CD4-positive, alpha-beta memory T cell (primary cell): ENCODE data around the gene MRPL49. TPM values are rescaled to one million over a fixed set of nuclear protein-coding genes. Genes with fewer than 3 reads are reported as not detected.

ENCODE experiments used
- CTCF ChIA-PET: fragments of 350-600 bp; sonication (Branson Sonifier 250); formaldehyde crosslinking; loops from one replicate; lab custom pipeline; 2021; ENCODE audit warnings: inconsistent platforms; ENCODE audit not compliant: partially characterized antibody; lab: Charles Lee
- POLR2A ChIA-PET: fragments of 350-600 bp; sonication (Branson Sonifier 250); formaldehyde crosslinking; loops from one replicate; lab custom pipeline; 2021; ENCODE audit not compliant: partially characterized antibody; lab: Charles Lee
- DNase-seq, 5 donors: peaks; one replicate each; pipeline versions ENCODE4 v3.0.0 to v3.0.0-alpha.2; 2020 to 2022; ENCODE audit warnings: mixed read lengths in 1 of 5
- H3K27ac ChIP-seq: one replicate; pipeline ENCODE4 v1.7.0; 2013; ENCODE audit warnings: low read depth, low read length
- H3K27me3 ChIP-seq: 2 replicates; pipeline ENCODE4 v1.7.0; 2013; ENCODE audit warnings: mild to moderate bottlenecking, low read length, moderate library complexity; ENCODE audit not compliant: insufficient read depth
- H3K36me3 ChIP-seq: 2 replicates; pipeline ENCODE4 v1.7.0; 2013; ENCODE audit warnings: mild to moderate bottlenecking, low read length, moderate library complexity; ENCODE audit not compliant: insufficient read depth
- H3K4me1 ChIP-seq: 2 replicates; pipeline ENCODE4 v1.7.0; 2013; ENCODE audit warnings: mild to moderate bottlenecking, low read length, moderate library complexity; ENCODE audit not compliant: insufficient read depth
- H3K4me3 ChIP-seq, 2 donors: one replicate each; pipeline ENCODE4 v1.7.0; 2013; ENCODE audit warnings: low read length in 2 of 2, mild to moderate bottlenecking in 1 of 2
- H3K9me3 ChIP-seq, 2 donors: one replicate each; pipeline ENCODE4 v1.7.0; 2013; ENCODE audit warnings: low read length in 2 of 2, control low read depth in 1 of 2; ENCODE audit not compliant: control insufficient read depth in 1 of 2
- H3K27ac Mint-ChIP-seq, 7 donors: one replicate each; pipeline ENCODE4 v1.8.0; 2020 to 2021; ENCODE audit warnings: mixed read lengths in 7 of 7, mild to moderate bottlenecking in 6 of 7, inconsistent platforms in 3 of 7, moderate library complexity in 3 of 7
- H3K27me3 Mint-ChIP-seq, 2 donors: one replicate each; pipeline ENCODE4 v1.8.0; 2020 to 2021; ENCODE audit warnings: mixed read lengths in 2 of 2
- H3K36me3 Mint-ChIP-seq, 2 donors: one replicate each; pipeline ENCODE4 v1.8.0; 2020 to 2021; ENCODE audit warnings: mixed read lengths in 2 of 2, inconsistent platforms in 1 of 2, mild to moderate bottlenecking in 1 of 2
- H3K4me1 Mint-ChIP-seq, 4 donors: one replicate each; pipeline ENCODE4 v1.8.0; 2020 to 2021; ENCODE audit warnings: mixed read lengths in 4 of 4, mild to moderate bottlenecking in 1 of 4
- H3K4me3 Mint-ChIP-seq, 8 donors: one replicate each; pipeline ENCODE4 v1.8.0; 2020 to 2021; ENCODE audit warnings: mixed read lengths in 8 of 8, mild to moderate bottlenecking in 7 of 8, moderate library complexity in 6 of 8, inconsistent platforms in 3 of 8
- H3K9me3 Mint-ChIP-seq, 8 donors: one replicate each; pipeline ENCODE4 v1.8.0; 2020 to 2021; ENCODE audit warnings: mixed read lengths in 8 of 8, mild to moderate bottlenecking in 5 of 8, inconsistent platforms in 3 of 8, moderate library complexity in 1 of 8
- intact Hi-C: fragments of 100-400 bp; cut with micrococcal nuclease; formaldehyde crosslinking; loops from one replicate; pipeline ENCODE4 v1.15.1; 2023
- polyA plus RNA-seq, 2 donors: library from polyadenylated mRNA; unstranded; fragments of 300-500 nt; fragmentation: Illumina TruSeq; gene quantifications; one replicate each; pipeline ENCODE4 v1.2.3, GENCODE V29; 2021
- total RNA-seq, 2 experiments: library from RNA; stranded (reverse); gene quantifications; one replicate each; pipeline ENCODE4 v1.2.3, GENCODE V29; 2021

The MRPL49 gene
- total and polyA plus RNA-seq, 4 experiments from 2014 or later: 59.6 to 118 (median 70.9) TPM

- Mint-ChIP-seq H3K9me3 (peaks cover 0 to 4% (median 0%) of the 10 kb centered on the region in 8 donors), H3K27ac (peak within 1 kb of the TSS; percentile 97 to 99 (median 98)), H3K4me1 (peaks cover 9 to 42% (median 26%) of the 10 kb centered on the region in 4 donors), H3K36me3 (peaks cover 20 to 24% of the 10 kb centered on the region in 2 donors), H3K27me3 (no peaks in the 10 kb centered on the region), H3K4me3 (peak within 1 kb of the TSS; percentile 92 to 96 (median 94))
- Histone ChIP-seq H3K27ac (peak within 1 kb of the TSS; percentile 94), H3K4me3 (peak within 1 kb of the TSS; percentile 74 to 75), H3K27me3 (no peaks in the 10 kb centered on the region), H3K9me3 (no peaks in the 10 kb centered on the region), H3K4me1 (peaks cover 25% of the 10 kb centered on the region), H3K36me3 (peaks cover 30% of the 10 kb centered on the region)
- intact Hi-C loops: loop anchor here (1.0 kb wide), 8 partner anchors 12 to 306 kb away; partner anchors contain the start of genes FAU, MRPL49, PPP2R5B and SF1
- ChIA-PET CTCF (interaction anchor here (1.1 to 1.5 kb wide), 6 partner anchors 11 to 71 kb away, joined by 3 to 5 read pairs (median 4); partner anchors contain the start of genes ARL2 and ZNHIT2), POLR2A (interaction anchor here (0.7 to 2.4 kb wide), 8 partner anchors 10 to 196 kb away, joined by 3 to 16 read pairs (median 6); partner anchors contain the start of genes FAU, MRPL49, SAC3D1 and VPS51)
- DNase-seq: peak; percentile 94 to 98 (median 97)
Observed at GRCh38 chr11:65083834-65084597, 38.1 kb upstream of the MRPL49 start, which contains the start of the genes CDCA5 and ZFPL1. Gene CDCA5 (minus strand): TSS chr11:65084040. CDS start chr11:65083978, 62 bp downstream. Gene ZFPL1 (plus strand): TSS chr11:65084222. CDS start chr11:65084699, 477 bp downstream.

- Mint-ChIP-seq H3K27me3 (no peaks in the 10 kb centered on the region), H3K9me3 (peaks cover 0 to 4% (median 0%) of the 10 kb centered on the region in 8 donors)
- CTCF ChIA-PET: interaction anchor here (1.0 to 1.8 kb wide), 8 partner anchors 10 to 70 kb away, joined by 3 to 9 read pairs (median 4); partner anchors contain the start of genes ARL2 and SAC3D1
Observed at GRCh38 chr11:65084598-65085375, 37.3 kb upstream of the MRPL49 start.

GRCh38 chr11:65085446-65085845, 36.7 kb upstream of the MRPL49 start:
- Mint-ChIP-seq H3K4me3 (peak overlapping the region; percentile 22 to 96 (median 94)), H3K4me1 (peaks cover 9 to 42% (median 25%) of the 10 kb centered on the region in 4 donors)

More at GRCh38 chr11:65084598-65085375, 37.3 kb upstream of the MRPL49 start:
- Histone ChIP-seq H3K4me1 (peaks cover 24% of the 10 kb centered on the region), H3K27me3 (no peaks in the 10 kb centered on the region), H3K36me3 (peaks cover 37% of the 10 kb centered on the region), H3K4me3 (peak overlapping the region; percentile 50 to 75), H3K27ac (peak overlapping the region; percentile 94), H3K9me3 (no peaks in the 10 kb centered on the region)
- Mint-ChIP-seq H3K4me1 (peaks cover 9 to 42% (median 25%) of the 10 kb centered on the region in 4 donors), H3K4me3 (peak overlapping the region; percentile 92 to 96 (median 94)), H3K27ac (peak overlapping the region; percentile 97 to 99 (median 98)), H3K36me3 (peaks cover 28 to 29% of the 10 kb centered on the region in 2 donors)
- no peak for DNase-seq
- intact Hi-C loops: loop anchor here (1.0 kb wide), 8 partner anchors 12 to 306 kb away; partner anchors contain the start of genes FAU, MRPL49, PPP2R5B and SF1
- POLR2A ChIA-PET: interaction anchor here (0.8 to 3.0 kb wide), 7 partner anchors 9 to 37 kb away, joined by 3 to 17 read pairs (median 4); partner anchors contain the start of genes FAU, MRPL49, TM7SF2 and VPS51

GRCh38 chr11:65086809-65087208, 35.3 kb upstream of the MRPL49 start:
- POLR2A ChIA-PET: interaction anchor here (1.0 to 3.0 kb wide), 5 partner anchors 10 to 35 kb away, joined by 3 to 17 read pairs (median 14); partner anchors contain the start of genes FAU, MRPL49, TM7SF2 and VPS51
- intact Hi-C loops: no loop called here
- H3K27me3 ChIP-seq: no peaks in the 10 kb centered on the region
- peaks cover 38% of the 10 kb centered on the region for H3K36me3 ChIP-seq
- CTCF ChIA-PET: interaction anchor here (1.5 kb wide), 1 partner anchor 13 kb away, joined by 4 read pairs; no protein-coding TSS in a partner anchor
- Mint-ChIP-seq H3K27me3 (no peaks in the 10 kb centered on the region), H3K4me1 (peaks cover 9 to 37% (median 25%) of the 10 kb centered on the region in 4 donors), H3K9me3 (peaks cover 0 to 4% (median 0%) of the 10 kb centered on the region in 8 donors), H3K4me3 (peak overlapping the region in 1 of 8 donors; percentile 49), H3K36me3 (peaks cover 28 to 29% of the 10 kb centered on the region in 2 donors), H3K27ac (no peak overlapping the region)
- DNase-seq: no peak
- no peak overlapping the region for H3K27ac ChIP-seq
- no peaks in the 10 kb centered on the region for H3K9me3 ChIP-seq
- no peak overlapping the region for H3K4me3 ChIP-seq
- H3K4me1 ChIP-seq: peaks cover 24% of the 10 kb centered on the region

More at GRCh38 chr11:65085446-65085845, 36.7 kb upstream of the MRPL49 start:
- POLR2A ChIA-PET: interaction anchor here (0.6 to 3.0 kb wide), 8 partner anchors 9 to 46 kb away, joined by 3 to 17 read pairs (median 4); partner anchors contain the start of genes FAU, MRPL49, TM7SF2 and VPS51
- H3K4me3 ChIP-seq: no peak overlapping the region
- H3K36me3 Mint-ChIP-seq: peaks cover 28 to 29% of the 10 kb centered on the region in 2 donors
- intact Hi-C loops: no loop called here
- no peak overlapping the region for H3K27ac ChIP-seq
- DNase-seq: no peak
- H3K4me1 ChIP-seq: peaks cover 24% of the 10 kb centered on the region
- CTCF ChIA-PET: interaction anchor here (1.0 to 1.8 kb wide), 8 partner anchors 9 to 71 kb away, joined by 3 to 9 read pairs (median 4); partner anchors contain the start of genes ARL2 and SAC3D1
- H3K27me3 Mint-ChIP-seq: no peaks in the 10 kb centered on the region
- peaks cover 38% of the 10 kb centered on the region for H3K36me3 ChIP-seq
- peak overlapping the region; percentile 97 to 99 (median 98) for H3K27ac Mint-ChIP-seq
- peaks cover 0 to 4% (median 0%) of the 10 kb centered on the region in 8 donors for H3K9me3 Mint-ChIP-seq
- no peaks in the 10 kb centered on the region for H3K27me3 ChIP-seq
- no peaks in the 10 kb centered on the region for H3K9me3 ChIP-seq

GRCh38 chr11:65087216-65087615, 34.9 kb upstream of the MRPL49 start:
- Mint-ChIP-seq H3K27me3 (no peaks in the 10 kb centered on the region), H3K9me3 (peaks cover 0 to 4% (median 0%) of the 10 kb centered on the region in 8 donors), H3K36me3 (peaks cover 28 to 29% of the 10 kb centered on the region in 2 donors), H3K4me3 (no peak overlapping the region), H3K4me1 (peaks cover 9 to 37% (median 25%) of the 10 kb centered on the region in 4 donors), H3K27ac (no peak overlapping the region)
- H3K27me3 ChIP-seq: no peaks in the 10 kb centered on the region
- CTCF ChIA-PET: interaction anchor here (1.5 kb wide), 1 partner anchor 13 kb away, joined by 4 read pairs; no protein-coding TSS in a partner anchor
- peaks cover 38% of the 10 kb centered on the region for H3K36me3 ChIP-seq
- H3K4me1 ChIP-seq: peaks cover 24% of the 10 kb centered on the region
- no peak overlapping the region for H3K4me3 ChIP-seq
- H3K27ac ChIP-seq: no peak overlapping the region
- no peaks in the 10 kb centered on the region for H3K9me3 ChIP-seq
- DNase-seq: no peak
- intact Hi-C loops: no loop called here
- POLR2A ChIA-PET: interaction anchor here (1.0 to 3.0 kb wide), 4 partner anchors 10 to 35 kb away, joined by 3 to 17 read pairs (median 14); partner anchors contain the start of genes FAU, MRPL49, TM7SF2 and VPS51

GRCh38 chr11:65087827-65088226, 34.3 kb upstream of the MRPL49 start:
- Histone ChIP-seq H3K4me1 (peaks cover 24% of the 10 kb centered on the region), H3K4me3 (no peak overlapping the region), H3K36me3 (peaks cover 38% of the 10 kb centered on the region), H3K27ac (no peak overlapping the region), H3K9me3 (no peaks in the 10 kb centered on the region), H3K27me3 (no peaks in the 10 kb centered on the region)
- peaks cover 0 to 4% (median 0%) of the 10 kb centered on the region in 8 donors for H3K9me3 Mint-ChIP-seq
- H3K27ac Mint-ChIP-seq: no peak overlapping the region
- peaks cover 9 to 35% (median 23%) of the 10 kb centered on the region in 4 donors for H3K4me1 Mint-ChIP-seq
- no peak for DNase-seq
- POLR2A ChIA-PET: interaction anchor here (0.7 kb wide), 1 partner anchor 30 kb away, joined by 6 read pairs; the partner anchor contains the start of gene ZNHIT2
- H3K4me3 Mint-ChIP-seq: no peak overlapping the region
- peaks cover 28 to 29% of the 10 kb centered on the region in 2 donors for H3K36me3 Mint-ChIP-seq
- intact Hi-C loops: no loop called here
- no peaks in the 10 kb centered on the region for H3K27me3 Mint-ChIP-seq
- CTCF ChIA-PET: no interaction called here
